Measurements from ENCODE around the gene SLC24A3.
A peak's percentile ranks its signal among the peaks of the same experiment; 100 is the strongest.

The SLC24A3 gene

GRCh38 chr20:19658137-19658536 lies 445.7 kb downstream of the SLC24A3 start:
- peaks cover 0 to 2% of the 10 kb centered on the region in 2 donors for H3K27me3 ChIP-seq (ENCODE audit: control insufficient read depth in 1 of 2, insufficient read depth in 2 of 2, low read length in 2 of 2)
- H3K4me3 ChIP-seq (ENCODE audit: low read length in 2 of 2), result no peak overlapping the region
- no peak overlapping the region for H3K9ac ChIP-seq (ENCODE audit: low read length in 2 of 2)
- no peaks in the 10 kb centered on the region for H3K9me3 ChIP-seq (ENCODE audit: control insufficient read depth in 2 of 2, low read length in 2 of 2)
- peaks cover 8% of the 10 kb centered on the region for H3K4me1 ChIP-seq (ENCODE audit: control insufficient read depth, insufficient read depth, low read length)
- no peak overlapping the region for H3K27ac ChIP-seq (ENCODE audit: low read length)
- no peaks in the 10 kb centered on the region for H3K36me3 ChIP-seq (ENCODE audit: control insufficient read depth in 2 of 2, insufficient read depth in 2 of 2, low read length in 2 of 2)

- H3K4me3 ChIP-seq (ENCODE audit: low read length in 2 of 2), result no peak overlapping the region
- H3K4me1 ChIP-seq (ENCODE audit: control insufficient read depth, insufficient read depth, low read length), result peaks cover 8% of the 10 kb centered on the region
- no peak overlapping the region for H3K27ac ChIP-seq (ENCODE audit: low read length)
- no peak overlapping the region for H3K9ac ChIP-seq (ENCODE audit: low read length in 2 of 2)
- no peaks in the 10 kb centered on the region for H3K36me3 ChIP-seq (ENCODE audit: control insufficient read depth in 2 of 2, insufficient read depth in 2 of 2, low read length in 2 of 2)
- peaks cover 0 to 2% of the 10 kb centered on the region in 2 donors for H3K27me3 ChIP-seq (ENCODE audit: control insufficient read depth in 1 of 2, insufficient read depth in 2 of 2, low read length in 2 of 2)
- no peaks in the 10 kb centered on the region for H3K9me3 ChIP-seq (ENCODE audit: control insufficient read depth in 2 of 2, low read length in 2 of 2)
Observed at GRCh38 chr20:19659448-19659847, 447.0 kb downstream of the SLC24A3 start.

- Histone ChIP-seq H3K9ac (ENCODE audit: low read length in 2 of 2) (no peak overlapping the region), H3K27me3 (ENCODE audit: control insufficient read depth in 1 of 2, insufficient read depth in 2 of 2, low read length in 2 of 2) (peaks cover 0 to 2% of the 10 kb centered on the region in 2 donors), H3K36me3 (ENCODE audit: control insufficient read depth in 2 of 2, insufficient read depth in 2 of 2, low read length in 2 of 2) (no peaks in the 10 kb centered on the region), H3K9me3 (ENCODE audit: control insufficient read depth in 2 of 2, low read length in 2 of 2) (no peaks in the 10 kb centered on the region), H3K4me1 (ENCODE audit: control insufficient read depth, insufficient read depth, low read length) (peaks cover 8% of the 10 kb centered on the region), H3K4me3 (ENCODE audit: low read length in 2 of 2) (no peak overlapping the region), H3K27ac (ENCODE audit: low read length) (no peak overlapping the region)
Observed at GRCh38 chr20:19660808-19661378, 448.5 kb downstream of the SLC24A3 start.

- H3K4me1 ChIP-seq (ENCODE audit: control insufficient read depth, insufficient read depth, low read length), result peaks cover 8% of the 10 kb centered on the region
- no peak overlapping the region for H3K27ac ChIP-seq (ENCODE audit: low read length)
- peak overlapping the region in 1 of 2 donors; percentile 29 for H3K9ac ChIP-seq (ENCODE audit: low read length in 2 of 2)
- H3K36me3 ChIP-seq (ENCODE audit: control insufficient read depth in 2 of 2, insufficient read depth in 2 of 2, low read length in 2 of 2), result no peaks in the 10 kb centered on the region
- H3K4me3 ChIP-seq (ENCODE audit: low read length in 2 of 2), result peak overlapping the region in 1 of 2 donors; percentile 44
- H3K27me3 ChIP-seq (ENCODE audit: control insufficient read depth in 1 of 2, insufficient read depth in 2 of 2, low read length in 2 of 2), result peaks cover 0 to 2% of the 10 kb centered on the region in 2 donors
- no peaks in the 10 kb centered on the region for H3K9me3 ChIP-seq (ENCODE audit: control insufficient read depth in 2 of 2, low read length in 2 of 2)
Observed at GRCh38 chr20:19661717-19662636, 449.5 kb downstream of the SLC24A3 start.

GRCh38 chr20:19662637-19662995 lies 450.2 kb downstream of the SLC24A3 start:
- no peak overlapping the region for H3K27ac ChIP-seq (ENCODE audit: low read length)
- no peaks in the 10 kb centered on the region for H3K36me3 ChIP-seq (ENCODE audit: control insufficient read depth in 2 of 2, insufficient read depth in 2 of 2, low read length in 2 of 2)
- H3K27me3 ChIP-seq (ENCODE audit: control insufficient read depth in 1 of 2, insufficient read depth in 2 of 2, low read length in 2 of 2), result peaks cover 0 to 2% of the 10 kb centered on the region in 2 donors
- H3K9me3 ChIP-seq (ENCODE audit: control insufficient read depth in 2 of 2, low read length in 2 of 2), result no peaks in the 10 kb centered on the region
- H3K4me1 ChIP-seq (ENCODE audit: control insufficient read depth, insufficient read depth, low read length), result peaks cover 8% of the 10 kb centered on the region
- no peak overlapping the region for H3K9ac ChIP-seq (ENCODE audit: low read length in 2 of 2)
- no peak overlapping the region for H3K4me3 ChIP-seq (ENCODE audit: low read length in 2 of 2)

- Histone ChIP-seq H3K36me3 (ENCODE audit: control insufficient read depth in 2 of 2, insufficient read depth in 2 of 2, low read length in 2 of 2) (no peaks in the 10 kb centered on the region), H3K27ac (ENCODE audit: low read length) (no peak overlapping the region), H3K4me1 (ENCODE audit: control insufficient read depth, insufficient read depth, low read length) (no peaks in the 10 kb centered on the region), H3K4me3 (ENCODE audit: low read length in 2 of 2) (no peak overlapping the region), H3K27me3 (ENCODE audit: control insufficient read depth in 1 of 2, insufficient read depth in 2 of 2, low read length in 2 of 2) (no peaks in the 10 kb centered on the region), H3K9me3 (ENCODE audit: control insufficient read depth in 2 of 2, low read length in 2 of 2) (no peaks in the 10 kb centered on the region), H3K9ac (ENCODE audit: low read length in 2 of 2) (no peak overlapping the region)
Observed at GRCh38 chr20:19668418-19668817, 456.0 kb downstream of the SLC24A3 start.

GRCh38 chr20:19670829-19671228 lies 458.4 kb downstream of the SLC24A3 start:
- H3K9ac ChIP-seq (ENCODE audit: low read length in 2 of 2), result no peak overlapping the region
- no peaks in the 10 kb centered on the region for H3K27me3 ChIP-seq (ENCODE audit: control insufficient read depth in 1 of 2, insufficient read depth in 2 of 2, low read length in 2 of 2)
- no peaks in the 10 kb centered on the region for H3K9me3 ChIP-seq (ENCODE audit: control insufficient read depth in 2 of 2, low read length in 2 of 2)
- H3K4me1 ChIP-seq (ENCODE audit: control insufficient read depth, insufficient read depth, low read length), result no peaks in the 10 kb centered on the region
- no peak overlapping the region for H3K27ac ChIP-seq (ENCODE audit: low read length)
- no peak overlapping the region for H3K4me3 ChIP-seq (ENCODE audit: low read length in 2 of 2)
- H3K36me3 ChIP-seq (ENCODE audit: control insufficient read depth in 2 of 2, insufficient read depth in 2 of 2, low read length in 2 of 2), result no peaks in the 10 kb centered on the region

- H3K36me3 ChIP-seq (ENCODE audit: control insufficient read depth in 2 of 2, insufficient read depth in 2 of 2, low read length in 2 of 2), result no peaks in the 10 kb centered on the region
- no peak overlapping the region for H3K9ac ChIP-seq (ENCODE audit: low read length in 2 of 2)
- no peak overlapping the region for H3K4me3 ChIP-seq (ENCODE audit: low read length in 2 of 2)
- H3K27ac ChIP-seq (ENCODE audit: low read length), result no peak overlapping the region
- no peaks in the 10 kb centered on the region for H3K4me1 ChIP-seq (ENCODE audit: control insufficient read depth, insufficient read depth, low read length)
- H3K27me3 ChIP-seq (ENCODE audit: control insufficient read depth in 1 of 2, insufficient read depth in 2 of 2, low read length in 2 of 2), result no peaks in the 10 kb centered on the region
- H3K9me3 ChIP-seq (ENCODE audit: control insufficient read depth in 2 of 2, low read length in 2 of 2), result no peaks in the 10 kb centered on the region
Observed at GRCh38 chr20:19671374-19671773, 458.9 kb downstream of the SLC24A3 start.

GRCh38 chr20:19672498-19672897 lies 460.1 kb downstream of the SLC24A3 start:
- Histone ChIP-seq H3K4me1 (ENCODE audit: control insufficient read depth, insufficient read depth, low read length) (no peaks in the 10 kb centered on the region), H3K27me3 (ENCODE audit: control insufficient read depth in 1 of 2, insufficient read depth in 2 of 2, low read length in 2 of 2) (no peaks in the 10 kb centered on the region), H3K9ac (ENCODE audit: low read length in 2 of 2) (no peak overlapping the region), H3K36me3 (ENCODE audit: control insufficient read depth in 2 of 2, insufficient read depth in 2 of 2, low read length in 2 of 2) (no peaks in the 10 kb centered on the region), H3K4me3 (ENCODE audit: low read length in 2 of 2) (no peak overlapping the region), H3K9me3 (ENCODE audit: control insufficient read depth in 2 of 2, low read length in 2 of 2) (no peaks in the 10 kb centered on the region), H3K27ac (ENCODE audit: low read length) (no peak overlapping the region)

GRCh38 chr20:19673575-19673974 lies 461.1 kb downstream of the SLC24A3 start:
- no peaks in the 10 kb centered on the region for H3K27me3 ChIP-seq (ENCODE audit: control insufficient read depth in 1 of 2, insufficient read depth in 2 of 2, low read length in 2 of 2)
- no peak overlapping the region for H3K27ac ChIP-seq (ENCODE audit: low read length)
- no peaks in the 10 kb centered on the region for H3K36me3 ChIP-seq (ENCODE audit: control insufficient read depth in 2 of 2, insufficient read depth in 2 of 2, low read length in 2 of 2)
- H3K4me3 ChIP-seq (ENCODE audit: low read length in 2 of 2), result no peak overlapping the region
- no peak overlapping the region for H3K9ac ChIP-seq (ENCODE audit: low read length in 2 of 2)
- no peaks in the 10 kb centered on the region for H3K4me1 ChIP-seq (ENCODE audit: control insufficient read depth, insufficient read depth, low read length)
- H3K9me3 ChIP-seq (ENCODE audit: control insufficient read depth in 2 of 2, low read length in 2 of 2), result no peaks in the 10 kb centered on the region

GRCh38 chr20:19676202-19676601 lies 463.8 kb downstream of the SLC24A3 start:
- Histone ChIP-seq H3K9me3 (ENCODE audit: control insufficient read depth in 2 of 2, low read length in 2 of 2) (no peaks in the 10 kb centered on the region), H3K27ac (ENCODE audit: low read length) (no peak overlapping the region), H3K27me3 (ENCODE audit: control insufficient read depth in 1 of 2, insufficient read depth in 2 of 2, low read length in 2 of 2) (no peaks in the 10 kb centered on the region)

More at GRCh38 chr20:19676202-19676601, 463.8 kb downstream of the SLC24A3 start:
- Histone ChIP-seq H3K4me1 (ENCODE audit: control insufficient read depth, insufficient read depth, low read length) (no peaks in the 10 kb centered on the region), H3K36me3 (ENCODE audit: control insufficient read depth in 2 of 2, insufficient read depth in 2 of 2, low read length in 2 of 2) (no peaks in the 10 kb centered on the region), H3K4me3 (ENCODE audit: low read length in 2 of 2) (no peak overlapping the region), H3K9ac (ENCODE audit: low read length in 2 of 2) (no peak overlapping the region)
